ENCODE results near the gene CRYL1.

The CRYL1 gene

GRCh38 chr13:20422362-20422761 lies 103.3 kb downstream of the CRYL1 start:
- no peak for DNase-seq

- no peak for DNase-seq
These were observed 104.7 kb downstream of the CRYL1 start for GRCh38 chr13:20420938-20421337.

- no peak for DNase-seq
These were observed 106.7 kb downstream of the CRYL1 start for GRCh38 chr13:20418953-20419352.

- no peak for DNase-seq
These were observed 109.4 kb downstream of the CRYL1 start for GRCh38 chr13:20416223-20416745.

- DNase-seq, result no peak
These were observed 110.0 kb downstream of the CRYL1 start for GRCh38 chr13:20415694-20416107.

- no peak for DNase-seq
These were observed 110.4 kb downstream of the CRYL1 start for GRCh38 chr13:20415306-20415679.

- no peak for DNase-seq
These were observed 110.9 kb downstream of the CRYL1 start for GRCh38 chr13:20414546-20415305.

- DNase-seq, result no peak
These were observed 112.8 kb downstream of the CRYL1 start for GRCh38 chr13:20412691-20413355.

- peak; percentile 86 to 88 for DNase-seq
These were observed 113.9 kb downstream of the CRYL1 start for GRCh38 chr13:20411638-20412342.

GRCh38 chr13:20410726-20411125 lies 114.9 kb downstream of the CRYL1 start:
- DNase-seq, result no peak

GRCh38 chr13:20408181-20408580 lies 117.5 kb downstream of the CRYL1 start:
- DNase-seq, result peak; percentile 12 to 14

- no peak for DNase-seq
These were observed 117.9 kb downstream of the CRYL1 start for GRCh38 chr13:20407759-20408158.

- no peak for DNase-seq
These were observed 120.0 kb downstream of the CRYL1 start for GRCh38 chr13:20405691-20406090.

GRCh38 chr13:20404488-20405222 lies 121.0 kb downstream of the CRYL1 start:
- no peak for DNase-seq

GRCh38 chr13:20403826-20404225 lies 121.8 kb downstream of the CRYL1 start:
- no peak for DNase-seq

GRCh38 chr13:20402881-20403280 lies 122.8 kb downstream of the CRYL1 start:
- DNase-seq, result no peak

- DNase-seq, result peak in 1 of 2 donors; percentile 2
These were observed 123.5 kb downstream of the CRYL1 start for GRCh38 chr13:20401931-20402856.

- no peak for DNase-seq
These were observed 124.1 kb downstream of the CRYL1 start for GRCh38 chr13:20401531-20401930.

- peak; percentile 79 to 84 for DNase-seq
These were observed 124.9 kb downstream of the CRYL1 start for GRCh38 chr13:20400774-20401173.

GRCh38 chr13:20399961-20400360 lies 125.7 kb downstream of the CRYL1 start:
- DNase-seq, result no peak

GRCh38 chr13:20399515-20399914 lies 126.1 kb downstream of the CRYL1 start:
- no peak for DNase-seq

GRCh38 chr13:20398459-20398858 lies 127.2 kb downstream of the CRYL1 start:
- no peak for DNase-seq

Data from inflammatory macrophage (primary cell).